Lower leg skin (tissue), 3 donors: ENCODE results near the gene DISC1.

Experiments used
- CTCF ChIP-seq, 3 donors: fragments of 450-650 bp; IDR thresholded peaks; one replicate each; pipeline ENCODE4 v1.5.1; 2016; ENCODE audit warnings: antibody characterized with exemption in 3 of 3, mild to moderate bottlenecking in 3 of 3, moderate library complexity in 2 of 3
- POLR2A ChIP-seq, 2 donors: fragments of 450-650 bp; IDR thresholded peaks; one replicate each; pipeline ENCODE4 v1.6.1; 2016 to 2017; ENCODE audit warnings: antibody characterized with exemption in 2 of 2, mild to moderate bottlenecking in 1 of 2, moderate library complexity in 1 of 2

GRCh38 chr1:231861541-231862481 lies 235.2 kb downstream of the DISC1 start:
- TF ChIP-seq CTCF (IDR thresholded peaks at IDR 0.05), result no peak
- no peak for TF ChIP-seq POLR2A (IDR thresholded peaks at IDR 0.05)
